ENCODE results near the gene PLB1.

DNA sequence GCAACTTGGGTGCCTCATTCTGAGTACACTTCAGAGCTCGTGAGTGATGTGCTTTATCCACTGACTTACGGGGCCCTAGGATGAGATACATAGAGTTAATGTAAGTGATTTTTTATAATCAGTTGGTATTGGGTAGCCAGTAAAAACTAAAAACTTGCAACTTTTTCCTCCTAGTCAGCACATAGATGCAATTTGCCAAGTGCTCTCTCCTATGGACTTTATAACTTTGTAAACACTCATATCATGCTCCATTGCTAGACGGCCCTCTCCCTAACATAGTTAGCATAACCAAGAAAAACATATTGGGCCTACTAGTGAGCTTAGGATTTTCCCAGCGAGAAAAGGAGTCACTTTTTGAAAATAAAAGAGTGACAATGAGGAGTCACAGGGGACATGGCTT is 60.4 kb downstream of the PLB1 start:
- TF ChIP-seq, protein P1, sequence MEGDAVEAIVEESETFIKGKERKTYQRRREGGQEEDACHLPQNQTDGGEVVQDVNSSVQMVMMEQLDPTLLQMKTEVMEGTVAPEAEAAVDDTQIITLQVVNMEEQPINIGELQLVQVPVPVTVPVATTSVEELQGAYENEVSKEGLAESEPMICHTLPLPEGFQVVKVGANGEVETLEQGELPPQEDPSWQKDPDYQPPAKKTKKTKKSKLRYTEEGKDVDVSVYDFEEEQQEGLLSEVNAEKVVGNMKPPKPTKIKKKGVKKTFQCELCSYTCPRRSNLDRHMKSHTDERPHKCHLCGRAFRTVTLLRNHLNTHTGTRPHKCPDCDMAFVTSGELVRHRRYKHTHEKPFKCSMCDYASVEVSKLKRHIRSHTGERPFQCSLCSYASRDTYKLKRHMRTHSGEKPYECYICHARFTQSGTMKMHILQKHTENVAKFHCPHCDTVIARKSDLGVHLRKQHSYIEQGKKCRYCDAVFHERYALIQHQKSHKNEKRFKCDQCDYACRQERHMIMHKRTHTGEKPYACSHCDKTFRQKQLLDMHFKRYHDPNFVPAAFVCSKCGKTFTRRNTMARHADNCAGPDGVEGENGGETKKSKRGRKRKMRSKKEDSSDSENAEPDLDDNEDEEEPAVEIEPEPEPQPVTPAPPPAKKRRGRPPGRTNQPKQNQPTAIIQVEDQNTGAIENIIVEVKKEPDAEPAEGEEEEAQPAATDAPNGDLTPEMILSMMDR (IDR thresholded peaks at IDR 0.05) = no peak
- TF ChIP-seq EZH2 (IDR thresholded peaks at IDR 0.05; ENCODE audit: borderline replicate concordance, insufficient read depth, low read depth, low read length, poor library complexity, severe bottlenecking) = no peak
